ENCODE results near the gene UROC1.

The UROC1 gene

GRCh38 chr3:126517291-126517951 lies at the start of gene UROC1:
Gene UROC1, minus strand, starts transcription at chr3:126517773. Its CDS starts 54 bp downstream, at chr3:126517719.
- no peak for FAIRE-seq

- no peak for FAIRE-seq
Observed at GRCh38 chr3:126562737-126563276, 45.2 kb upstream of the UROC1 start.

- no peak for FAIRE-seq
Observed at GRCh38 chr3:126558336-126559071, 40.9 kb upstream of the UROC1 start, which contains the start of gene C3orf22. Gene C3orf22, minus strand, starts transcription at chr3:126558932. Its CDS starts 5,542 bp downstream, at chr3:126553390.

- FAIRE-seq, result no peak
Observed at GRCh38 chr3:126557761-126558160, 40.2 kb upstream of the UROC1 start.

- FAIRE-seq, result no peak
Observed at GRCh38 chr3:126557415-126557745, 39.8 kb upstream of the UROC1 start.

- no peak for FAIRE-seq
Observed at GRCh38 chr3:126556637-126557414, 39.3 kb upstream of the UROC1 start.

GRCh38 chr3:126555795-126556636 lies 38.4 kb upstream of the UROC1 start:
- FAIRE-seq, result no peak

- FAIRE-seq, result no peak
Observed at GRCh38 chr3:126554560-126555525, 37.3 kb upstream of the UROC1 start.

GRCh38 chr3:126553284-126554084 lies 35.9 kb upstream of the UROC1 start:
- no peak for FAIRE-seq

GRCh38 chr3:126552688-126553283 lies 35.2 kb upstream of the UROC1 start:
- FAIRE-seq, result no peak

- FAIRE-seq, result no peak
Observed at GRCh38 chr3:126551839-126552687, 34.5 kb upstream of the UROC1 start.

GRCh38 chr3:126551121-126551838 lies 33.7 kb upstream of the UROC1 start:
- FAIRE-seq, result no peak

GRCh38 chr3:126550488-126551051 lies 33.0 kb upstream of the UROC1 start:
- FAIRE-seq, result no peak

- no peak for FAIRE-seq
Observed at GRCh38 chr3:126549861-126550487, 32.4 kb upstream of the UROC1 start.

- no peak for FAIRE-seq
Observed at GRCh38 chr3:126548556-126549466, 31.2 kb upstream of the UROC1 start.

GRCh38 chr3:126547721-126548120 lies 30.1 kb upstream of the UROC1 start:
- no peak for FAIRE-seq
